K562 (cell line): Measurements from ENCODE around the gene IFI30. TPM values are rescaled to one million over a fixed set of nuclear protein-coding genes. Genes with fewer than 3 reads are reported as not detected.

ENCODE experiments used
- BRD4 ChIP-seq: fragments of 200-600 bp; sonication (generic); IDR thresholded peaks from 2 replicates; pipeline ENCODE4 v1.6.1; 2017; ENCODE audit warnings: inconsistent platforms
- CBFA2T3 ChIP-seq: fragments of 450-650 bp; IDR thresholded peaks from 2 replicates; pipeline ENCODE4 v1.6.1; 2017
- GATAD2A ChIP-seq: fragments of 450-650 bp; IDR thresholded peaks from 2 replicates; pipeline ENCODE4 v1.6.1; 2017
- LARP7 ChIP-seq: fragments of 450-650 bp; IDR thresholded peaks from 2 replicates; pipeline ENCODE4 v1.6.1; 2016
- MXI1 ChIP-seq: IDR thresholded peaks from 2 replicates; pipeline ENCODE4 v1.6.1; 2011; ENCODE audit warnings: low read depth, mild to moderate bottlenecking, improper control_type of control experiment, low read length
- TSC22D4 ChIP-seq: fragments of 450-650 bp; IDR thresholded peaks from 2 replicates; pipeline ENCODE4 v1.6.1; 2016; ENCODE audit warnings: missing genetic modification characterization, missing biosample characterization, control low read depth
- ZNF146 ChIP-seq: IDR thresholded peaks from one replicate; pipeline ENCODE4 v1.6.1; 2018; ENCODE audit warnings: missing compliant biosample characterization; ENCODE audit not compliant: unreplicated experiment
- ZNF24 ChIP-seq: fragments of 450-650 bp; IDR thresholded peaks from 2 replicates; pipeline ENCODE4 v1.6.1; 2016
- ZNF561 ChIP-seq: fragments of 450-650 bp; formaldehyde crosslinking; conservative IDR thresholded peaks from 2 replicates; pipeline ENCODE4 v1.4.0; 2020; ENCODE audit warnings: mild to moderate bottlenecking, moderate library complexity
- ZNF639 ChIP-seq, 2 experiments: fragments of 200-800 bp in 1 of 2; sonication (Bioruptor generic) in 1 of 2; sonication (generic) in 1 of 2; formaldehyde crosslinking in 1 of 2; IDR thresholded peaks in 1 of 2; conservative IDR thresholded peaks in 1 of 2; 2 replicates each; pipeline versions ENCODE4 v1.5.0 to v1.6.1; 2016 to 2020; ENCODE audit warnings: missing compliant biosample characterization in 1 of 2, missing genetic modification characterization in 1 of 2, missing genetic modification reagents in 1 of 2
- polyA plus RNA-seq, 8 experiments: library from polyadenylated mRNA; depleted of rRNA in 4 of 8; stranded (reverse) in 5 of 8; unstranded in 3 of 8; fragments of >200 nt; fragmentation: Nextera tagmentation in 2 of 8; fragmentation: Illumina TruSeq in 1 of 8; extraction: Ambion mirVana in 2 of 8; extraction: Trizol in 1 of 8; gene quantifications; 2 replicates each; pipeline versions ENCODE4 v1.2.1 to v1.2.3, GENCODE V29; 2011 to 2014; ENCODE audit warnings: inconsistent platforms in 1 of 8, missing spikeins in 1 of 8
- total RNA-seq, 7 experiments: library from RNA; depleted of rRNA in 6 of 7; stranded (reverse); fragments of >200 nt in 6 of 7; fragmentation: Illumina TruSeq in 2 of 7; extraction: Trizol in 2 of 7; gene quantifications; 2 replicates each; pipeline versions ENCODE4 v1.2.1 to v1.2.3, GENCODE V29; 2011 to 2021; ENCODE audit warnings: low replicate concordance in 1 of 7
- TF ChIP-seq, protein P1 (sequence below), 2 experiments: fragments of 450-650 bp in 1 of 2; sonication (generic) in 1 of 2; formaldehyde crosslinking in 1 of 2; IDR thresholded peaks; 2 replicates each; pipeline versions ENCODE4 v1.7.1 to v1.9.0; 2016 to 2022; ENCODE audit warnings: inconsistent platforms in 1 of 2, mild to moderate bottlenecking in 1 of 2, missing genetic modification reagents in 1 of 2
- TF ChIP-seq, protein P2 (sequence below): fragments of 450-650 bp; formaldehyde crosslinking; IDR thresholded peaks from 2 replicates; pipeline ENCODE4 v1.4.0; 2020; ENCODE audit warnings: mild to moderate bottlenecking, moderate library complexity
- TF ChIP-seq, protein P3 (sequence below): fragments of 250-450 bp; sonication (Bioruptor Pico); IDR thresholded peaks from 2 replicates; pipeline ENCODE4 v1.9.0; 2021; ENCODE audit warnings: mild to moderate bottlenecking, inconsistent platforms

Gene IFI30
- total and polyA plus RNA-seq, 9 of the 15 experiments (the other 6 are each of a cell fraction or from before 2014, with no cell fraction given), result 63.7 to 430 (median 109) TPM

DNA sequence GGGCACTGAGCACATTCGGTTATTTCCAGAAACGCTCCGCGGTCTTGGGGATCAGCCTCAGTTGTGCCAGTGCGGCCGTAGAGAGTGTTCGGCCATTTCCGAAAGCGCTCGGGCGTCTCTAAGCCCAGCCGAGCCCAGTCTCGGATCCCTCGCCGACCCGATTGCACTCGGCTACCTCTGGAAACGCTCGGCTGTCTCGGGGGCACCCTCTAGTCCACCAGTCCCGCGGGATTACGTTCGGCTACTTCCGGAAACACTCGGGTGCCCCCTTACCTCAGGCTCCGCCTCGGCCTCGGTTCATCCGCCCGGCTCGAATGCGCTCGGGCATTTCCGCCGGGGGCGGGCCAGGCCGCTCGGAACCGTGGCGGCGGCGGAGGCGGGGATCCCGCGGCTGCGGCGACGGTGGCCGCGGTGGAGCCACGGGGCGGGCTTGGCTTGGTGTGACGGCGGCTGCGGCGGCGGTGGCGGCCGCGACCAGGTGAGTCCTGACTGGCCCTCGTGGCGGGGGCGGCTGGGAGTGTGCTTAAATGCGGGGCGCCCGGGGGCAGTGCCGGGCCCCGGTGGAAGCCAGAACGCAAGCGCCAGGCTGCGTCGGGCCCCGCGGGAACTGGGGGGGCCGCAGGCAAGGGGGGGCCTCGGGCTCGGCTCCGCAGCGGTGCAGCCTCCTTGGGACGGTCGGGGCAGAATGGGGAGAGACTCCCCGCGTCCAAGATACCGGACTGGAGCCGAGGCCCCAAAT is 20.6 kb upstream of the IFI30 start, which contains the start of gene PIK3R2 (continued):
- TF ChIP-seq, protein P1, sequence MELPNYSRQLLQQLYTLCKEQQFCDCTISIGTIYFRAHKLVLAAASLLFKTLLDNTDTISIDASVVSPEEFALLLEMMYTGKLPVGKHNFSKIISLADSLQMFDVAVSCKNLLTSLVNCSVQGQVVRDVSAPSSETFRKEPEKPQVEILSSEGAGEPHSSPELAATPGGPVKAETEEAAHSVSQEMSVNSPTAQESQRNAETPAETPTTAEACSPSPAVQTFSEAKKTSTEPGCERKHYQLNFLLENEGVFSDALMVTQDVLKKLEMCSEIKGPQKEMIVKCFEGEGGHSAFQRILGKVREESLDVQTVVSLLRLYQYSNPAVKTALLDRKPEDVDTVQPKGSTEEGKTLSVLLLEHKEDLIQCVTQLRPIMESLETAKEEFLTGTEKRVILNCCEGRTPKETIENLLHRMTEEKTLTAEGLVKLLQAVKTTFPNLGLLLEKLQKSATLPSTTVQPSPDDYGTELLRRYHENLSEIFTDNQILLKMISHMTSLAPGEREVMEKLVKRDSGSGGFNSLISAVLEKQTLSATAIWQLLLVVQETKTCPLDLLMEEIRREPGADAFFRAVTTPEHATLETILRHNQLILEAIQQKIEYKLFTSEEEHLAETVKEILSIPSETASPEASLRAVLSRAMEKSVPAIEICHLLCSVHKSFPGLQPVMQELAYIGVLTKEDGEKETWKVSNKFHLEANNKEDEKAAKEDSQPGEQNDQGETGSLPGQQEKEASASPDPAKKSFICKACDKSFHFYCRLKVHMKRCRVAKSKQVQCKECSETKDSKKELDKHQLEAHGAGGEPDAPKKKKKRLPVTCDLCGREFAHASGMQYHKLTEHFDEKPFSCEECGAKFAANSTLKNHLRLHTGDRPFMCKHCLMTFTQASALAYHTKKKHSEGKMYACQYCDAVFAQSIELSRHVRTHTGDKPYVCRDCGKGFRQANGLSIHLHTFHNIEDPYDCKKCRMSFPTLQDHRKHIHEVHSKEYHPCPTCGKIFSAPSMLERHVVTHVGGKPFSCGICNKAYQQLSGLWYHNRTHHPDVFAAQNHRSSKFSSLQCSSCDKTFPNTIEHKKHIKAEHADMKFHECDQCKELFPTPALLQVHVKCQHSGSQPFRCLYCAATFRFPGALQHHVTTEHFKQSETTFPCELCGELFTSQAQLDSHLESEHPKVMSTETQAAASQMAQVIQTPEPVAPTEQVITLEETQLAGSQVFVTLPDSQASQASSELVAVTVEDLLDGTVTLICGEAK (IDR thresholded peaks at IDR 0.05), result no peak
- TF ChIP-seq, protein P1 (CRISPR knock-in tag; IDR thresholded peaks at IDR 0.05), result no peak
- TF ChIP-seq ZNF561 (CRISPR knock-in tag) (no peak), BRD4 (no peak), GATAD2A (no peak; the same call in 1 of the 2 replicates), TSC22D4 (no peak), ZNF639 (CRISPR knock-in tag; conservative IDR thresholded peaks at IDR 0.05 in 1 of 2, IDR thresholded peaks at IDR 0.05 in 1 of 2) (peak in 1 of 2 experiments; percentile 61; a peak in 1 of 4 replicates), MXI1 (no peak), LARP7 (no peak), ZNF24 (no peak), CBFA2T3 (no peak), ZNF146 (CRISPR knock-in tag) (no peak)
- TF ChIP-seq, protein P2, sequence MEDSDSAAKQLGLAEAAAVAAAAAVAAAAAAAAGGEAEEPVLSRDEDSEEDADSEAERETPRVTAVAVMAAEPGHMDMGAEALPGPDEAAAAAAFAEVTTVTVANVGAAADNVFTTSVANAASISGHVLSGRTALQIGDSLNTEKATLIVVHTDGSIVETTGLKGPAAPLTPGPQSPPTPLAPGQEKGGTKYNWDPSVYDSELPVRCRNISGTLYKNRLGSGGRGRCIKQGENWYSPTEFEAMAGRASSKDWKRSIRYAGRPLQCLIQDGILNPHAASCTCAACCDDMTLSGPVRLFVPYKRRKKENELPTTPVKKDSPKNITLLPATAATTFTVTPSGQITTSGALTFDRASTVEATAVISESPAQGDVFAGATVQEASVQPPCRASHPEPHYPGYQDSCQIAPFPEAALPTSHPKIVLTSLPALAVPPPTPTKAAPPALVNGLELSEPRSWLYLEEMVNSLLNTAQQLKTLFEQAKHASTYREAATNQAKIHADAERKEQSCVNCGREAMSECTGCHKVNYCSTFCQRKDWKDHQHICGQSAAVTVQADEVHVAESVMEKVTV, result peak; percentile 100
- TF ChIP-seq, protein P3, sequence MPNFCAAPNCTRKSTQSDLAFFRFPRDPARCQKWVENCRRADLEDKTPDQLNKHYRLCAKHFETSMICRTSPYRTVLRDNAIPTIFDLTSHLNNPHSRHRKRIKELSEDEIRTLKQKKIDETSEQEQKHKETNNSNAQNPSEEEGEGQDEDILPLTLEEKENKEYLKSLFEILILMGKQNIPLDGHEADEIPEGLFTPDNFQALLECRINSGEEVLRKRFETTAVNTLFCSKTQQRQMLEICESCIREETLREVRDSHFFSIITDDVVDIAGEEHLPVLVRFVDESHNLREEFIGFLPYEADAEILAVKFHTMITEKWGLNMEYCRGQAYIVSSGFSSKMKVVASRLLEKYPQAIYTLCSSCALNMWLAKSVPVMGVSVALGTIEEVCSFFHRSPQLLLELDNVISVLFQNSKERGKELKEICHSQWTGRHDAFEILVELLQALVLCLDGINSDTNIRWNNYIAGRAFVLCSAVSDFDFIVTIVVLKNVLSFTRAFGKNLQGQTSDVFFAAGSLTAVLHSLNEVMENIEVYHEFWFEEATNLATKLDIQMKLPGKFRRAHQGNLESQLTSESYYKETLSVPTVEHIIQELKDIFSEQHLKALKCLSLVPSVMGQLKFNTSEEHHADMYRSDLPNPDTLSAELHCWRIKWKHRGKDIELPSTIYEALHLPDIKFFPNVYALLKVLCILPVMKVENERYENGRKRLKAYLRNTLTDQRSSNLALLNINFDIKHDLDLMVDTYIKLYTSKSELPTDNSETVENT, result peak; percentile 45; the same call in 1 of the 2 replicates
